HL-60 (cell line): ENCODE measurements around the gene RGS7.

Experiments used
- DNase-seq, 2 experiments: peaks; one replicate each; pipeline ENCODE4 v3.0.0-alpha.2; 2010 to 2020; ENCODE audit warnings: low read depth in 1 of 2, low spot score in 1 of 2
- H3K27ac ChIP-seq: fragments of 250-450 bp; sonication (Bioruptor Pico); replicated peaks from 2 replicates; pipeline ENCODE4 v1.5.1; 2020; ENCODE audit warnings: mild to moderate bottlenecking, moderate library complexity
- H3K27me3 ChIP-seq: fragments of 250-450 bp; sonication (Bioruptor Pico); 2 replicates; pipeline ENCODE4 v1.5.1; 2021; ENCODE audit warnings: mild to moderate bottlenecking, moderate library complexity; ENCODE audit not compliant: insufficient read depth, poor library complexity, severe bottlenecking
- H3K4me3 ChIP-seq: replicated peaks from 2 replicates; pipeline ENCODE4 v1.5.1; 2011; ENCODE audit warnings: mild to moderate bottlenecking, control low read depth, low read length; ENCODE audit not compliant: insufficient read depth
- CTCF ChIP-seq: IDR thresholded peaks from one replicate; pipeline ENCODE4 v1.5.1; 2011; ENCODE audit warnings: low read length, control low read depth, inconsistent platforms; ENCODE audit not compliant: insufficient read depth
- GABPA ChIP-seq: IDR thresholded peaks from 2 replicates; pipeline ENCODE4 v1.6.1; 2012; ENCODE audit warnings: low read depth
- POLR2AphosphoS5 ChIP-seq: IDR thresholded peaks from 2 replicates; pipeline ENCODE4 v1.6.1; 2012; ENCODE audit warnings: low read depth
- REST ChIP-seq: IDR thresholded peaks from 2 replicates; pipeline ENCODE4 v1.6.1; 2012; ENCODE audit warnings: low read depth; ENCODE audit not compliant: insufficient replicate concordance
- SPI1 ChIP-seq: IDR thresholded peaks from 2 replicates; pipeline ENCODE4 v1.6.1; 2012; ENCODE audit warnings: low read depth, mild to moderate bottlenecking, borderline replicate concordance

The RGS7 gene

DNA sequence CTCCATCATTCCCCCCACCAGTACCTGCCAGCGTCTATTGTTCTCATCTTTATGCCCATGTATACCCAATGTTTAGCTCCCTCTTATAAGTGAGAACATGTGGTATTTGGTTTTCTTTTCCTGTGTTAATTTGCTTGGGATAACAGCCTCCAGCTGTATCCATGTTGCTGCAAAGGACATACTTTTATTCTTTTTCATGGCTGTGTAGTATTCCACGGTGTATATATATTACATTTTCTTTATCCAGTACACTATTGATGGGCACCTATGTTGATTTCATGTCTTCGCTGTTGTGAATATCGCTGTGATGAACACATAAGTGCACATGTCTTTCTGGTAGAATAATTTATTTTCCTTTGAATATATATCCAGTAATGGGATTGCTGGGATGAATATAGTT is 431.7 kb downstream of the RGS7 start:
- H3K27ac ChIP-seq: no peak overlapping the region
- H3K4me3 ChIP-seq: no peak overlapping the region
- DNase-seq: no peak
- H3K27me3 ChIP-seq: no peaks in the 10 kb centered on the region
- TF ChIP-seq CTCF (no peak), REST (no peak), POLR2AphosphoS5 (no peak)

DNA sequence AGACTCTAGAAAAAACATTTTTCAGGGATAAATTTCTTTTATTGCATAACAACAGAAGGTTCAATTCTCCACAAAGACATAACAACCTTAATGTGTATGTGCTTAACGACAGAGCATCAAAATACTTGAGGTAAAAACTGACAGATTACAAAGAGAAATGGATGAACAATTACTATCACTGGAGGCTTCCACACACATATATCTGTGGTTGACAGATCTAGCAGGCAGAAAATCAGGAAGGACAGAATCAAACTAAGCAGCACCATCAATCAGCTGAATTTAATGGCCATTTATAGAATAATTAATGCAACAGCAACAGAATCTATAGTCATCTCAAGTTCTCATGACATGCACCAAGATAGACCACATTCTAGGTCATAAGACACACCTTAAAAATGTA is 439.0 kb downstream of the RGS7 start:
- no peak overlapping the region for H3K27ac ChIP-seq
- no peak overlapping the region for H3K4me3 ChIP-seq
- TF ChIP-seq CTCF: no peak
- DNase-seq: no peak
- no peaks in the 10 kb centered on the region for H3K27me3 ChIP-seq

DNA sequence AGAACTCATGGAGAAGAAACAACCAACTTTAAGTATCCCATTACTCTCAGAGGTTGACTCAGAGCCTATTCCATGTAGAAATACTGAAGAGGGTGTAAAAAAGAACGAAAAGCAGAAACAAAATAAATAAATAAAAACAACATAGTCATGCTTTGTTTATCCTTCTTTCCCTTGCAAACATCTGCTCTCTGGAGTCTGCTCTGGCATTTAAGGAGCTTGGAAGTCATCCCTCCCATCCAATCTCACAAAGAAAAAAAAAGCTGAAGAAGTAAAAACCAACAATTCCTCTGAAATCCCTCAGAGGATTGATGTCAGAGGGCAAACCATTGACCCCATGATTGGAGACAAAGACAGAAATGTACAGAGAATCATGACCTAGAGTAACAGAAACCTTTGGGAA is 442.5 kb downstream of the RGS7 start:
- no peak for TF ChIP-seq REST
- no peak for DNase-seq
- no peak overlapping the region for H3K27ac ChIP-seq
- H3K4me3 ChIP-seq: no peak overlapping the region
- H3K27me3 ChIP-seq: no peaks in the 10 kb centered on the region

DNA sequence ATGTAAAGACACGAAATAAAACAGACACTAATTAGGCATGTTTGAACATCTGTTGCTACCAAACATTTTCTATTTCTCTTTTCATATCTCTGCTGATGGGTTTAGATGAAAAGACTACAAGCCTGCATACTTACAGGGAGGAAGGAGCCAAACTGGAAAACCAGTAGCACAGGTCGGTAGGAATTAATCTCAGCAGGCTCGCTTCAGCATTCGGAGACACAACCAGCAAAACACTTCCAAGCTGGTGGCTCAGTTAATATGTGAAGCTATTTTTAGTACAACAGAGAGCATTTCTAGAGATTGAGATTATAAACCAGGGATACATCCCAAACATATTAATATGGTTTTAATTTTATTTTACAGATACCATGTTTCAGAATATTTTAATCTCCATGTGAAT is 444.2 kb downstream of the RGS7 start:
- TF ChIP-seq POLR2AphosphoS5: no peak
- no peak for TF ChIP-seq CTCF
- no peak for TF ChIP-seq REST
- TF ChIP-seq GABPA: no peak
- no peak for TF ChIP-seq SPI1
- no peak overlapping the region for H3K4me3 ChIP-seq
- H3K27ac ChIP-seq: no peak overlapping the region
- no peak for DNase-seq
- no peaks in the 10 kb centered on the region for H3K27me3 ChIP-seq
